K562 (cell line): ENCODE results near the gene SORT1. TPM values are rescaled to one million over a fixed set of nuclear protein-coding genes. Genes with fewer than 3 reads are reported as not detected.

Experiments used
- ATAC-seq: fragments of 200-7000 bp; cut with Tn5 transposase; 3 replicates; pipeline ENCODE4 v1.9.1; 2020; ENCODE audit warnings: moderate library complexity
- BruUV-seq: library from RNA; stranded (reverse); fragments of 400-500 nt; replicated peaks from 2 replicates; lab custom pipeline; 2021; lab: Mats Ljungman, UMichigan
- CTCF ChIA-PET: fragments of 300-600 bp; formaldehyde crosslinking; extraction: SDS; loops from one replicate; lab custom pipeline; 2021; ENCODE audit warnings: low intra/inter-chr PET ratio; lab: Yijun Ruan, JAX
- POLR2A ChIA-PET: fragments of 300-600, 350-650 bp; sonication (Branson Sonifier 250); formaldehyde crosslinking; extraction: SDS; loops from one replicate; lab custom pipeline; 2021; ENCODE audit warnings: antibody characterized with exemption, inconsistent platforms; lab: Yijun Ruan, JAX
- DNase-seq, 4 experiments: peaks; one replicate each; pipeline versions ENCODE4 v3.0.0 to v3.0.0-alpha.2; 2011 to 2018; ENCODE audit warnings: low spot score in 3 of 4, mixed read lengths in 3 of 4; ENCODE audit errors: extremely low read depth in 1 of 4
- FAIRE-seq: peaks from 2 replicates; lab custom pipeline; 2011; peaks lifted over from hg19 to GRCh38; lab: Jason Lieb, UNC
- H2AFZ ChIP-seq: 2 replicates; pipeline ENCODE4 v1.6.0; 2011; ENCODE audit warnings: low read depth, low read length, control low read depth, inconsistent platforms
- H3K27ac ChIP-seq: fragments of 200-600 bp; 3 replicates; pipeline ENCODE4 v1.8.0; 2011; ENCODE audit warnings: low read depth, mild to moderate bottlenecking, control low read depth, inconsistent platforms, low read length, moderate library complexity, mixed read lengths; ENCODE audit errors: extremely low read depth
- H3K27me3 ChIP-seq, 2 experiments: fragments of 300-600 bp in 1 of 2; 2 replicates in 1 of 2; 3 replicates in 1 of 2; pipeline versions ENCODE4 v1.6.0 to v1.8.0; 2011; ENCODE audit warnings: inconsistent platforms in 2 of 2, low read length in 2 of 2, mild to moderate bottlenecking in 1 of 2, mixed read lengths in 1 of 2, moderate library complexity in 1 of 2; ENCODE audit not compliant: control insufficient read depth in 2 of 2, insufficient read depth in 2 of 2
- H3K36me3 ChIP-seq: fragments of 300-600 bp; 3 replicates; pipeline ENCODE4 v1.8.0; 2011; ENCODE audit warnings: mild to moderate bottlenecking, low read length, inconsistent platforms; ENCODE audit not compliant: control insufficient read depth, insufficient read depth
- H3K4me1 ChIP-seq, 2 experiments: fragments of 200-600 bp in 1 of 2; replicated peaks in 1 of 2; 2 replicates in 1 of 2; 3 replicates in 1 of 2; pipeline versions ENCODE4 v1.5.1 to v1.8.0; 2011; ENCODE audit warnings: inconsistent platforms in 2 of 2, low read length in 2 of 2, mild to moderate bottlenecking in 1 of 2, mixed read lengths in 1 of 2, moderate library complexity in 1 of 2; ENCODE audit not compliant: control insufficient read depth in 2 of 2, insufficient read depth in 2 of 2
- H3K4me2 ChIP-seq: 2 replicates; pipeline ENCODE4 v1.6.1; 2011; ENCODE audit warnings: low read length, control low read depth, inconsistent platforms, mixed read lengths; ENCODE audit not compliant: insufficient read depth
- H3K4me3 ChIP-seq: fragments of 200-600 bp; sonication (generic), shearing (Covaris generic); 2 replicates; pipeline ENCODE4 v1.5.1; 2016; ENCODE audit warnings: control low read depth, inconsistent platforms
- H3K79me2 ChIP-seq: fragments of 200-600 bp; 3 replicates; pipeline ENCODE4 v1.8.0; 2011; ENCODE audit warnings: low read length, inconsistent platforms; ENCODE audit not compliant: control insufficient read depth, insufficient read depth
- H3K9ac ChIP-seq, 2 experiments: 2 replicates each; pipeline versions ENCODE4 v1.6.0 to v1.6.1; 2011; ENCODE audit warnings: low read depth in 2 of 2, low read length in 2 of 2, control low read depth in 1 of 2, inconsistent platforms in 1 of 2, mild to moderate bottlenecking in 1 of 2, mixed read lengths in 1 of 2; ENCODE audit not compliant: insufficient read depth in 1 of 2
- H3K9me1 ChIP-seq: one replicate; pipeline ENCODE4 v1.6.0; 2011; ENCODE audit warnings: inconsistent platforms, mild to moderate bottlenecking, low read length, moderate library complexity; ENCODE audit not compliant: control insufficient read depth, insufficient read depth
- H3K9me3 ChIP-seq: replicated peaks from 2 replicates; pipeline ENCODE4 v1.5.1; 2011; ENCODE audit warnings: low read depth, low read length, inconsistent platforms; ENCODE audit not compliant: control insufficient read depth, insufficient read depth
- H4K20me1 ChIP-seq: replicated peaks from 2 replicates; pipeline ENCODE4 v1.6.1; 2011; ENCODE audit warnings: low read length, inconsistent platforms, mixed read lengths; ENCODE audit not compliant: control insufficient read depth, insufficient read depth
- ETV1 ChIP-seq: fragments of 450-650 bp; conservative IDR thresholded peaks from 2 replicates; pipeline ENCODE4 v1.6.1; 2016; ENCODE audit warnings: missing genetic modification characterization, control low read depth, low read depth, missing compliant biosample characterization
- HDAC3 ChIP-seq: fragments of 450-650 bp; IDR thresholded peaks from 2 replicates; pipeline ENCODE4 v1.6.1; 2018; ENCODE audit warnings: borderline replicate concordance, mild to moderate bottlenecking, moderate library complexity; ENCODE audit not compliant: partially characterized antibody
- MLLT1 ChIP-seq, 2 experiments: fragments of 450-650 bp; IDR thresholded peaks; 2 replicates each; pipeline ENCODE4 v1.6.1; 2016
- NFATC3 ChIP-seq: fragments of 450-650 bp; IDR thresholded peaks from 2 replicates; pipeline ENCODE4 v1.6.1; 2017; ENCODE audit warnings: mild to moderate bottlenecking
- SAP30 ChIP-seq: fragments of 200-600 bp; sonication (generic); IDR thresholded peaks from 2 replicates; pipeline ENCODE4 v1.6.1; 2012; ENCODE audit warnings: borderline replicate concordance, low read depth, mild to moderate bottlenecking, moderate library complexity, low read length, control low read depth, inconsistent platforms; ENCODE audit not compliant: insufficient read depth, poor library complexity, severe bottlenecking
- ZBTB7A ChIP-seq: IDR thresholded peaks from 2 replicates; pipeline ENCODE4 v1.6.1; 2011; ENCODE audit warnings: low read depth, mild to moderate bottlenecking, low read length, moderate library complexity, borderline replicate concordance; ENCODE audit not compliant: control insufficient read depth
- ZNF398 ChIP-seq: fragments of 250-450 bp; sonication (Bioruptor Pico); IDR thresholded peaks from 2 replicates; pipeline ENCODE4 v1.8.0; 2021; ENCODE audit warnings: moderate library complexity, mild to moderate bottlenecking, inconsistent platforms
- ZNF766 ChIP-seq: fragments of 200-800 bp; sonication (Bioruptor generic); conservative IDR thresholded peaks from 2 replicates; pipeline ENCODE4 v1.6.1; 2016; ENCODE audit warnings: missing genetic modification characterization, missing compliant biosample characterization
- WGBS: fragments of 100-300 bp; shearing (Covaris generic); methylation state at CpG from one replicate; pipeline ENCODE4 v1.1.6; 2016; ENCODE audit warnings: low coverage, mixed read lengths; ENCODE audit not compliant: insufficient coverage; ENCODE audit errors: missing lambda C conversion rate; 5-methylcytosine and 5-hydroxymethylcytosine counted together
- in situ Hi-C: fragments of 300-500 bp; cut with MboI; formaldehyde crosslinking; loops from 4 replicates; pipeline ENCODE4 v1.15.0; 2018; ENCODE audit warnings: inconsistent platforms, mixed read lengths
- intact Hi-C: fragments of 100-400 bp; cut with micrococcal nuclease; formaldehyde crosslinking; loops from 2 replicates; pipeline ENCODE4 v1.14.2; 2022
- polyA plus RNA-seq, 8 experiments: library from polyadenylated mRNA; depleted of rRNA in 4 of 8; stranded (reverse) in 5 of 8; unstranded in 3 of 8; fragments of >200 nt; fragmentation: Nextera tagmentation in 2 of 8; fragmentation: Illumina TruSeq in 1 of 8; extraction: Ambion mirVana in 2 of 8; extraction: Trizol in 1 of 8; gene quantifications; 2 replicates each; pipeline versions ENCODE4 v1.2.1 to v1.2.3, GENCODE V29; 2011 to 2014; ENCODE audit warnings: inconsistent platforms in 1 of 8, missing spikeins in 1 of 8
- total RNA-seq, 7 experiments: library from RNA; depleted of rRNA in 6 of 7; stranded (reverse); fragments of >200 nt in 6 of 7; fragmentation: Illumina TruSeq in 2 of 7; extraction: Trizol in 2 of 7; gene quantifications; 2 replicates each; pipeline versions ENCODE4 v1.2.1 to v1.2.3, GENCODE V29; 2011 to 2021; ENCODE audit warnings: low replicate concordance in 1 of 7

SORT1 gene
- total and polyA plus RNA-seq, 9 of the 15 experiments (the other 6 are each of a cell fraction or from before 2014, with no cell fraction given), result 27.4 to 112 (median 65.0) TPM

GRCh38 chr1:109265741-109266330 is 131.9 kb downstream of the SORT1 start:
- CTCF ChIA-PET, result interaction anchor here (5.5 kb wide), 1 partner anchor 134 kb away, joined by 91 read pairs; the partner anchor contains the start of gene SORT1
- H3K36me3 ChIP-seq, result peaks cover 58% of the 10 kb centered on the region; the same call in 2 of the 3 replicates
- H3K9ac ChIP-seq, result peak overlapping the region in 1 of 2 experiments; percentile 66; a peak in 2 of 4 replicates
- intact Hi-C loops (loop anchor here (10.0 kb wide), 1 partner anchor 151 kb away; the partner anchor contains the start of gene ELAPOR1), in situ Hi-C loops (no loop called here)
- no peaks in the 10 kb centered on the region for H3K27me3 ChIP-seq
- H3K4me1 ChIP-seq, result peaks cover 0 to 39% of the 10 kb centered on the region in 2 experiments; a peak in 2 of 5 replicates
- H3K79me2 ChIP-seq, result no peaks in the 10 kb centered on the region
- POLR2A ChIA-PET, result interaction anchor here (1.2 to 1.4 kb wide), 2 partner anchors 10 to 17 kb away, joined by 3 read pairs; partner anchors contain the start of gene PSRC1
- H3K9me3 ChIP-seq, result no peaks in the 10 kb centered on the region
- FAIRE-seq, result no peak
- BruUV-seq, result no TSS peak
- no peak overlapping the region for H3K27ac ChIP-seq
- DNase-seq, result no peak
- 78% methylated on average over 13 of the region's 13 CpGs for WGBS
- no peak overlapping the region for H2AFZ ChIP-seq
- no peaks in the 10 kb centered on the region for H3K9me1 ChIP-seq
- no peak overlapping the region for H3K4me2 ChIP-seq
- ATAC-seq, result no peak
- H4K20me1 ChIP-seq, result no peaks in the 10 kb centered on the region
- no peak overlapping the region for H3K4me3 ChIP-seq
- TF ChIP-seq NFATC3, result no peak
- no peak for TF ChIP-seq ZNF766 (CRISPR knock-in tag)
- no peak for TF ChIP-seq ZNF398
- no peak for TF ChIP-seq ZBTB7A
- TF ChIP-seq ETV1 (tag), result no peak
- no peak for TF ChIP-seq MLLT1 (IDR thresholded peaks at IDR 0.05)
- no peak for TF ChIP-seq SAP30
- TF ChIP-seq HDAC3, result no peak
